Measurements from ENCODE around the gene SLC16A3.

SLC16A3 gene

DNA sequence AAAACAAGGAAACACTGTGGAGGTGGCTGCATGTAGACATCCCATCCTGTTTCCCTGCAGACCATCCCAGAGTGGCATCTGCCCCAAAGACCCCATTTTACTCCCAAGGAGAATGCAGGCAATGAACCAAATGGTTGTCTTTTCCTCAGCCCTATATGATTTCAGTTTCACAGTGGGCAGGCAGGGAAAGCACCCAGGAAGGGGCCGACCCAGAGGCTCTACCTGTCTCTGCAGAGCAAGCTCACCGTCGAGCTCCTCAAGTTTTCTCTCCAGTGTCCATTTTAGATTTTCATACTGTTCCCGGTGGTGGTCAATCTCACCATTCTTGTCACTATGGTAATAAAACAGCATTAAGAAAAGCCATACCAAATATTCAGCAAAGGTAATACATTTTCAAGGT, 30.8 kb upstream of the SLC16A3 start:
- DNase-seq (ENCODE audit: low read depth): no peak
- no peak overlapping the region for H3K4me3 ChIP-seq (ENCODE audit: control insufficient read depth, low read depth, low read length)
- TF ChIP-seq CTCF (conservative IDR thresholded peaks at IDR 0.05; ENCODE audit: control insufficient read depth, insufficient read depth, low read depth, low read length): no peak

DNA sequence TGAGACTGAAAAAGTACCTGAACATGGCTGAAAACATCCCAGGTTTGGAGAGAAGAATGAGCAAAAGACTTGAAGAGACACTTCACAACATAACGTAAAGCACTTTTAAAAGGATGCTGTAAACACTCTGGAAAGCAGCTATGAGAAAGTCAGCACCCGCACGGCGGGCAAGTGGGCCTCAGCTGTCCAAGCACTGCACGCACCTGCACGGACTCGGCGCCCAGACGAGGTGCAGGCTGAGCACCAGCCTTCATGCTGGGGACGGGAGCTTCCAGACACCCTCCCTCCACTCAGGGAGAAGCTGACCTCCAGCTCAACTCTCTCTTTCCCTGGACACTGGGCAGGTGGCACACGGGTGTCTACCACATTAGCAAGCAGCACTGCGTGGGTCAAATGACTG, 29.3 kb upstream of the SLC16A3 start:
- no peak overlapping the region for H3K4me3 ChIP-seq (ENCODE audit: control insufficient read depth, low read depth, low read length)
- no peak for TF ChIP-seq CTCF (conservative IDR thresholded peaks at IDR 0.05; ENCODE audit: control insufficient read depth, insufficient read depth, low read depth, low read length)
- DNase-seq (ENCODE audit: low read depth): no peak

DNA sequence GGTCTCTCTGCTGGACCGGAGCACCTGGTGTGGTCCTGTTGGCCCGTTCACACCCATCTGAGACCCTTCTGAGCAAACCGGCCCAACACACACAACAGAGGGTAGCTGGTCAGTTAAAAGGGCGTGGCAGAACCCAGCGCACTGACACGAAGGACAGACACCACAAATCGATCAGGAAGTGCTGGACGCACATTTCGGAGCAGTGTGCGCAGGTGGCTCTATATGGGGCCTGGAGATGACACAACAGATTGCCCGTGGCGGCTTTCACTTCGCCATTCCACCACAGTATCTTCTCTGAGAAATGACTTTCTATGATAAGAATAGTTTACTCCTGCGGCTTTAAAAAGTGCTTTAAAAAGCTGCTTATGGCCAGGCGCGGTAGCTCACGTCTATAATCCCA, 28.7 kb upstream of the SLC16A3 start:
- DNase-seq (ENCODE audit: low read depth): no peak
- H3K4me3 ChIP-seq (ENCODE audit: control insufficient read depth, low read depth, low read length): no peak overlapping the region
- no peak for TF ChIP-seq CTCF (conservative IDR thresholded peaks at IDR 0.05; ENCODE audit: control insufficient read depth, insufficient read depth, low read depth, low read length)

DNA sequence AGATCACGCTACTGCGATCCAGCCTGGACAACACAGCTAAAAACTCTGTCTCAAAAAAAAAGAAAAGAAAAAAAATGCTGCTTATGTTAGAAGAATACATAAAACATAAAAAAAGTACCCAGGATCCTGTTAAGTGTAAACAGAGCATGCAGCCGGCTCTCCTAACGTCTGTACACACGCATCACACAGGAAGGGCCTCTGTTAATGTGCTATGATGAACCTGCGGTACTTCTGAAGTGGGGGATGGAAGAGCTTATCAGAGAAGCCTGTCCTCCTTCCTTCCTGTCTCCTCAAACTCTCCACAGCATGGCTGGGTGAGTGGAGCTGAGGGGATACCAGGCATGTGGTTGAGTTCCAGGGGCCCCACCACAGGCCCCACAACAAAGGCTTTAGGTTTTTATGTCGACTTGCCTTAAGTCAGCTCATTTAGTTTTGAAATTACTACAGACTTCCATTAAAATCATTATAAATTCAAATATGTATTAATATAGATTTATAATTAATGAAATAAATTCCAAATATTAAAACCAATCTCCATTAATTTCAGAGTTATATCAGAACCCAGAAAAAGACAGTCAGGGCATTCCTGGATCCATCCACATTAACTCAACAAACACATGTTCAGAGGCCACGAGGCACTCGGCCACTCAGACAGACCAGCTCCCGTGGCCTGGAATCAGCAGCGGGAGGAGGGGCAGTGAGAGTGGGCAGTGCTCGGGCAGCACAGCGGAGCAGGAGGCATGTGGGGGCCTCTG, 27.9 kb upstream of the SLC16A3 start:
- DNase-seq (ENCODE audit: low read depth): no peak
- no peak for TF ChIP-seq CTCF (conservative IDR thresholded peaks at IDR 0.05; ENCODE audit: control insufficient read depth, insufficient read depth, low read depth, low read length)
- H3K4me3 ChIP-seq (ENCODE audit: control insufficient read depth, low read depth, low read length): no peak overlapping the region

DNA sequence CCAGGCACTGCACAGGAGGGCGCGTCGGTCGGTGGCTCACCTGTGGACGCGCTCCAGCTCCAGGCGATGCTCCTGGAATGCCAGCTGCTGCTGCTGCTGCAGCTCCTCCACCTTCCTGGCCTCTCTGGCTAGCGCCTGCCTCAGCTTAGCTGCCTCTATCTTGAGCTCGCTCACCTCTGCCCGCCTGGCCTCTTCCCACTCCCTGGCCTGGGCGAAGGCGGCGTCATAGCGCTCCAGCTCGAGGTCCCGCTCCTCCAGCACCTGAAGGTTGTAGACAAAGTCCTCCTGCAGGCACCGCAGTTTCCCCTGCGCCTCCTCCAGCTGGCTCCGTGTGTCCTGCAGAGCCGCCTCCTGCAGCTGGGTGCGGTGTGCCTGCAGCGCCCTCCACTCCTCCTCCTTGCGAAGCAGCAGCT, 27.3 kb upstream of the SLC16A3 start:
- TF ChIP-seq CTCF (conservative IDR thresholded peaks at IDR 0.05; ENCODE audit: control insufficient read depth, insufficient read depth, low read depth, low read length): no peak
- no peak overlapping the region for H3K4me3 ChIP-seq (ENCODE audit: control insufficient read depth, low read depth, low read length)
- DNase-seq (ENCODE audit: low read depth): no peak

GRCh38 chr17:82202981-82203380, 25.9 kb upstream of the SLC16A3 start:
- no peak for TF ChIP-seq CTCF (conservative IDR thresholded peaks at IDR 0.05; ENCODE audit: control insufficient read depth, insufficient read depth, low read depth, low read length)
- H3K4me3 ChIP-seq (ENCODE audit: control insufficient read depth, low read depth, low read length): no peak overlapping the region
- no peak for DNase-seq (ENCODE audit: low read depth)

GRCh38 chr17:82203920-82204319, 24.9 kb upstream of the SLC16A3 start:
- DNase-seq (ENCODE audit: low read depth): no peak
- no peak for TF ChIP-seq CTCF (conservative IDR thresholded peaks at IDR 0.05; ENCODE audit: control insufficient read depth, insufficient read depth, low read depth, low read length)
- H3K4me3 ChIP-seq (ENCODE audit: control insufficient read depth, low read depth, low read length): no peak overlapping the region

All from fibroblast of mammary gland (primary cell).